Small intestine (tissue), 7 donors: ENCODE results near the gene CTNND2. TPM values are rescaled to one million over a fixed set of nuclear protein-coding genes. Genes with fewer than 3 reads are reported as not detected.
"Not testable (repeated sequence)": the region's sequence is repeated elsewhere in the genome, so short reads cannot be mapped to it uniquely, and the experiment has no call there.

Experiments
- DNase-seq, 2 donors: peaks; one replicate each; pipeline versions ENCODE4 v3.0.0 to v3.0.0-alpha.2; 2013
- FAIRE-seq: peaks from 2 replicates; lab custom pipeline; 2012; peaks lifted over from hg19 to GRCh38; lab: Jason Lieb, UNC
- H3K27ac ChIP-seq, 3 donors: one replicate each; pipeline ENCODE4 v1.5.1; 2013; ENCODE audit warnings: low read length in 2 of 3, mild to moderate bottlenecking in 2 of 3, control low read depth in 1 of 3, inconsistent platforms in 1 of 3, low read depth in 1 of 3, moderate library complexity in 1 of 3
- H3K27me3 ChIP-seq, 3 donors: one replicate each; pipeline ENCODE4 v1.6.1; 2013; ENCODE audit warnings: low read length in 3 of 3, inconsistent platforms in 1 of 3; ENCODE audit not compliant: control insufficient read depth in 3 of 3, insufficient read depth in 3 of 3
- H3K36me3 ChIP-seq, 3 donors: one replicate each; pipeline ENCODE4 v1.6.1; 2013; ENCODE audit warnings: low read length in 3 of 3, inconsistent platforms in 1 of 3, low read depth in 1 of 3, mild to moderate bottlenecking in 1 of 3, moderate library complexity in 1 of 3; ENCODE audit not compliant: control insufficient read depth in 3 of 3, insufficient read depth in 2 of 3
- H3K4me1 ChIP-seq, 3 donors: one replicate each; pipeline ENCODE4 v1.6.1; 2013; ENCODE audit warnings: low read length in 2 of 3, inconsistent platforms in 1 of 3, low read depth in 1 of 3, mild to moderate bottlenecking in 1 of 3, moderate library complexity in 1 of 3; ENCODE audit not compliant: control insufficient read depth in 3 of 3, insufficient read depth in 2 of 3
- H3K4me3 ChIP-seq, 3 donors: one replicate each; pipeline ENCODE4 v1.5.1; 2013; ENCODE audit warnings: low read length in 3 of 3, control low read depth in 1 of 3, inconsistent platforms in 1 of 3, low read depth in 1 of 3, mild to moderate bottlenecking in 1 of 3, moderate library complexity in 1 of 3
- H3K9me3 ChIP-seq, 2 donors: one replicate each; pipeline ENCODE4 v1.6.1; 2013; ENCODE audit warnings: low read depth in 1 of 2, low read length in 1 of 2; ENCODE audit not compliant: control insufficient read depth in 2 of 2, insufficient read depth in 1 of 2
- WGBS, 3 donors: extraction: QIAGEN DNeasy Blood & Tissue Kit; methylation state at CpG; one replicate each; pipeline ENCODE4 v1.1.7; 2013; 5-methylcytosine and 5-hydroxymethylcytosine counted together
- polyA plus RNA-seq, 4 donors: library from polyadenylated mRNA; stranded (reverse) in 3 of 4; unstranded in 1 of 4; fragments of 200-250 nt in 3 of 4; fragments of 120-200 nt in 1 of 4; gene quantifications; one replicate each; pipeline versions ENCODE4 v1.2.1 to v1.2.3, GENCODE V29; 2013
- donor health status: healthy with polysubstance abuse.
- donor health status: control.
- donor health status: control.
- donor health status: Bipolar disorder and iron deficiency.
- donor health status: healthy.

The CTNND2 gene
- polyA plus RNA-seq, 4 donors: 1.1 to 3.0 TPM; not detected in 2

DNA sequence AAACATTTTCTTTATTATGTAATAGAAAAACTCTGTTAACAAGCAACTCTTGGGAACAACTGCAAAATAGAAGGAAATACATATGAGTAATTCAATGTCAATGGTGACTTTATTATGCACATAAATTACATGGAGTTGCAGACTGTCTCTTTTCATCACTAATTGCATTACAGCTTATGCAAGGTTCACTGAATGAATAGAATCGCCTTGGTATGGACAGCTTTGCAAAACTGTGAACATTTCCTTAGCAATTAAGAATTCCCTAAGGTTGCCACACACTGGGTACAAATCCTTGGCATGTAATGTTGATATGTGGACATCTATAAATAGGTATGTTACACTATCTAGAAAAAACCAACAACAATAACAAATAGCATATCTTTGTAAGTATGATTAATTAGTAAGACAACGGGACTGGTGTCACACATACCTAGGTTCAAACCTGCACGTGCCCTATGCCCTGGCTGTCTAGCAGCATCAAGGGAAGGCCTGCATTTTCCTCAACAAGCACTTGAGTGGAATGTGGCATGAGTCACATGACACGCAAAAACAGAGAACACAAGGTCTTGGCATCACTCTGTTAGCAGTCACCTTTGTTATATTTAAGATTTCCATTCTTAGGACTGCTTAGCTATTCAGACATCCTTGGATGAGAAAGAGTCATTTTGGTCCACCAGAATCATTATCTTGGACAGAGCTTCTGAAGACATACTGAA is 263.9 kb downstream of the CTNND2 start:
- Histone ChIP-seq H3K36me3 (no peaks in the 10 kb centered on the region), H3K4me1 (no peaks in the 10 kb centered on the region), H3K27ac (no peak overlapping the region), H3K9me3 (peaks cover 0 to 3% of the 10 kb centered on the region in 2 donors), H3K27me3 (no peaks in the 10 kb centered on the region), H3K4me3 (no peak overlapping the region)
- no peak for DNase-seq
- 79 to 90% (median 83%) methylated on average over 4 of the region's 4 CpGs for WGBS, 3 donors
- no peak for FAIRE-seq

DNA sequence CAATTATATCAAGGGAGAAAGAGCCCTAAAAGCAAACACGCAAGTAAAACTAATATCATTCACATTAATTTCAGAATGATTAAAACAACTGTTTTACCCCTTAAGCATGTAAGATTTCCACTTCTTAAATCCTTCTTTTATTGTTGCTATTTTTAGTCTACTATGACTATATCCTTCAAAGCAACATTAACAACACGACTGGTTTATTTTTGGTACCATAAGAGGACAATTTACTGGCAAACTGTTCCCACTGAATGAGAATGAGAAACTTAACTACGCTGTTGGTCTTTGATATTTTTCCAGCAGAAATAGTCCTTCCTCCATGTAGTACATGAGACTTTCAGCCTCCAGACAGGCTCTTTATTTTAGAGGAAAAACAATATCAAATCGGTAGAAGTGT is 281.5 kb downstream of the CTNND2 start:
- 84 to 89% (median 85%) methylated on average over 4 of the region's 4 CpGs for WGBS, 3 donors
- no peak for FAIRE-seq

DNA sequence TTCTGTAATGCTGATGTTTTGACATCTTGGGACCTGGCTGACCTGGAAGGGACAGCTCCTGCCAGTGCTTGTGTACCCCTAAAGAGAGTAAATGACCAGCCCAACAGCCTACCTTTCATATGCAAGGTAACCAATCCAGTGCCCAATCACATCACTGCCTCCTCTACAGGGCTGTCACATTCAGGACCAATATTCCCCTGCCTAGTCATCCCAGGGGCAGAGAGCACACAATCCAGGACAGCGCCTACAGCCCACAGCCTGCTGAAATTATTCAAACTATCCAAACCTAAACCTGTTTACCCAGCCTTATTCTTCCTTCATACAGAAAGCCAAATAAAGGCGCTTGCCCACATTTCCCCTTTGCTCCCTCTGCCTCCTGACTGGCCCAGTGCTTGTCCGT is 284.1 kb downstream of the CTNND2 start:
- DNase-seq (no peak), FAIRE-seq (no peak)
- H3K4me3 ChIP-seq: no peak overlapping the region
- no peaks in the 10 kb centered on the region for H3K4me1 ChIP-seq
- no peaks in the 10 kb centered on the region for H3K36me3 ChIP-seq
- 82 to 94% (median 90%) methylated on average over 3 of the region's 3 CpGs for WGBS, 3 donors
- H3K9me3 ChIP-seq: no peaks in the 10 kb centered on the region
- H3K27ac ChIP-seq: no peak overlapping the region
- no peaks in the 10 kb centered on the region for H3K27me3 ChIP-seq

More for the DNA sequence above, 281.5 kb downstream of the CTNND2 start:
- Histone ChIP-seq H3K4me1 (no peaks in the 10 kb centered on the region), H3K36me3 (no peaks in the 10 kb centered on the region), H3K27ac (no peak overlapping the region), H3K27me3 (no peaks in the 10 kb centered on the region), H3K9me3 (no peaks in the 10 kb centered on the region), H3K4me3 (no peak overlapping the region)
- DNase-seq: no peak

DNA sequence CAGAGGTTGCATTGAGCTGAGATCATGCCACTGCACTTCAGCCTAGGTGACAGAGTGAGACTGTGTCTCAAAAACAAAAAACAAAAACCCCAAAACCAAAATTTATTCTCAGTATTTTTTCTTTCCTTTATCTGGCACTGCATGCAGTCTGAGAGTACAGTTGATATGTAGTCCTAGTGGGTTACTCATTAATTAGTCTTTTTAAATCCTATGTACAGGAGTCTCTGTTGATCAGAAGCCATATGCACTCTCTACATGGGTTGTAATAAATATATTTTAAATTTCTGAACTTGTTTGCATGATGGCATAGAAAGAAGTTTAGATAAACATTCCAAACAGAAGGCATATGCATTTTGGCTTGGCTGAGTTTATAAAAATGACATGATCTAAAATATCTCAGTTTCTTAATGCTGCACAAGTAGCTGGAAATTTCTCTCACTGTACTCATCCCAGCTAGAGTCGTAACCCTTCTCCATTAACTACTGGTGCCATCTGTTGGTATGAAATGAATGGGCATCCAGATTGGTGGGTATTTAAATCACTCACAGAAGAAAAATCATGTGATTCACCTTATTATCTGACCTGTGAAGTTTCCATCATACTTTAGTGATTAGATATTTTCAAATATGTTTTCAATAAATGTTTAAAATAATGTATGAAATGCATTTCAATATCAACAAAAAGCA is 284.8 kb downstream of the CTNND2 start:
- Histone ChIP-seq H3K27me3 (no peaks in the 10 kb centered on the region), H3K4me1 (no peaks in the 10 kb centered on the region), H3K36me3 (no peaks in the 10 kb centered on the region), H3K27ac (no peak overlapping the region), H3K9me3 (no peaks in the 10 kb centered on the region), H3K4me3 (no peak overlapping the region)
- 21 to 39% (median 26%) methylated on average over 1 of the region's 1 CpG for WGBS, 3 donors
- DNase-seq (no peak), FAIRE-seq (no peak)

DNA sequence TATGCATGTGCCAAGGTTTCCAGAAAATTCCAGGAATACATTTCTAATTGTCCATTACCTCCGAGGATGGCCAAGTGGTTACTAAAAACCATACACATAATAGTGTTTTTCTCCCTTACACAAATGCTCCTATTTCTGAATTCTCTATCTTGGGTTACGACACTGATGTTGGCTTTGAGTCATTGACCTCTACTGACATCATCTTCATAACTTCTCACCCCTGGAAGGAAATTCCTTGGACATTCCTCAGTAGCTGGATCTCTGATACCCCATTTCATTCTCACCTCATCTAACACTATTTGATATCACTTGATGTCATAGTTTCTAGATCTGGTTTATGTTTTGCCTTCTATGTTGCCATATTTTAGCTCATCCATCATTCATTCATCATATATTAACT is 287.2 kb downstream of the CTNND2 start:
- DNase-seq: no peak
- no peak for FAIRE-seq
- no peaks in the 10 kb centered on the region for H3K9me3 ChIP-seq

DNA sequence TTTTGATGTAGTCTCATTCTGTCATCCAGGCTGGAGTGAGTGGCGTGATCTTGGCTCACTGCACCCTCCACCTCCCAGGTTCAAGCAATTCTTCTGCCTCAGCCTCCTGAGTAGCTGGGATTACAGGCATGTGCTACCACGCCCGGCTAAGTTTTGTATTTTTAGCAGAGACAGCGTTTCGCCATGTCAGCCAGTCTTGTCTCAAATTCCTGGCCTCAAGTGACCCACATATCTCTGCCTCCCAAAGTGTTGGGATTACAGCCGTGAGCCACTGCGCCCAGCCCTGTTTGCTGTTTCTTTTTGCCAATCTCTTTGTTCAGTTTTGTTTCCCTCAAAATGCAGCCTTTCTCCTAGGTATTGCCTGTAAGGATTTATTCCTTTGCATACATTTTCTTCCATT is 287.6 kb downstream of the CTNND2 start:
- H3K9me3 ChIP-seq, DNase-seq, H3K36me3 ChIP-seq, H3K4me1 ChIP-seq, FAIRE-seq, H3K27ac ChIP-seq, H3K27me3 ChIP-seq, H3K4me3 ChIP-seq: not testable (repeated sequence)
- 85 to 88% (median 88%) methylated on average over 7 of the region's 7 CpGs for WGBS, 3 donors

More for the DNA sequence above, 287.2 kb downstream of the CTNND2 start:
- Histone ChIP-seq H3K4me1 (no peaks in the 10 kb centered on the region), H3K27me3 (no peaks in the 10 kb centered on the region), H3K27ac (no peak overlapping the region), H3K36me3 (no peaks in the 10 kb centered on the region), H3K4me3 (no peak overlapping the region)
- 72 to 86% (median 79%) methylated on average over 2 of the region's 2 CpGs for WGBS, 3 donors

DNA sequence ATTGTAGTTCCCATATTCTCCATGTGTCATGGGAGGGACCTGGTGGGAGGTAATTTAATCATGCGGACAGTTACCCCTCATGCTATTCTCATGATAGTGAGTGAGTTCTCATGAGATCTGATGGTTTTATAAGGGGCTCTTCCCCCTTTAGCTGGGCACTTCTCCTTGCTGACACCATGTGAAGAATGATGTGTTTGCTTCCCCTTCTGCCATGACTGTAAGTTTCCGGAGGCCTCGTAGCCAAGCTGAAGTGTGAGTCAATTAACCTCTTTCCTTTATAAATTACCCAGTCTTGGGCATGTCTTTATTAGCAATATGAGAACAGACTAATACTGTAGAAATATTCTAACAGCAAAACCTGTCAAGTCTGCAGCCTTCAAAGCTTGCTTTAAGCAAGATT is 293.2 kb downstream of the CTNND2 start:
- no peak overlapping the region for H3K27ac ChIP-seq
- DNase-seq: no peak
- no peaks in the 10 kb centered on the region for H3K9me3 ChIP-seq
- no peak for FAIRE-seq
- H3K4me3 ChIP-seq: no peak overlapping the region
- 67 to 86% (median 80%) methylated on average over 3 of the region's 3 CpGs for WGBS, 3 donors
- H3K4me1 ChIP-seq: no peaks in the 10 kb centered on the region
- H3K27me3 ChIP-seq: no peaks in the 10 kb centered on the region
- H3K36me3 ChIP-seq: no peaks in the 10 kb centered on the region

DNA sequence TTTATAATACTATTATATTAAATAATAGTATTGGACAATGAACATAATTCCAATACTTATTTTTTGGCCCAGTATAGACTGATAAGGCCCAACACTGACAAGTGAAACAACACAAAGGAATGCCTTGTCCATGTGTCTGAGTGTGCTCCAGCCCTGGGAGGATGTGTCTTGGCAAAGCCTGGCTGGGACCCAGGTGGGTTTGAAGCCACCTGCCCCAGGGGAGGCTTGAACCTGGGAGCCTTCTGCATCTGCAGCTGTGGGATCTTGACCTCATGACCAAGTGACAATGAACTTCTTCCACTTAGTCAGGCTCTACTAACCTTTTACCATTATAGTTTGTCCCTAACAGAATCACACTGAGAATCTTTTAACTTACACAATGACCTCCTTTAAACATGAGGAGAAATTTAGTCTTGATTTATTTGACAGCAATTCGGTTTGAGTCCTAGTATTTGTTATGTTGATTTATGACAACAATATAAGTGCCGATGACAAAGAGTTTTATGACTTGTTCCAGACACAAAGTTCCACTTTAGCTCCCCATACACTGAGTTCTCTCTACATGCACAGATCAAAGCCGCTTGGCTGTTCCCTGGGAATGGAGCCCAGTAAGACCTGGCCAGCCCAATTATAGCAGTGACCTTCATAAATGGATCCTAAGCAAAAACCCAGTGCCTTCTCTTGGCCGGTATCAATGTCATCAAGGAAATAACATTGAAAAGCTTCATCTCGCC is 294.5 kb downstream of the CTNND2 start:
- no peaks in the 10 kb centered on the region for H3K36me3 ChIP-seq
- no peaks in the 10 kb centered on the region for H3K27me3 ChIP-seq
- WGBS, 3 donors: 20 to 53% (median 30%) methylated on average over 5 of the region's 5 CpGs
- H3K9me3 ChIP-seq: no peaks in the 10 kb centered on the region
- DNase-seq: peak; percentile 1 to 2
- no peak overlapping the region for H3K27ac ChIP-seq
- H3K4me1 ChIP-seq: no peaks in the 10 kb centered on the region
- H3K4me3 ChIP-seq: no peak overlapping the region
- no peak for FAIRE-seq
